PC-9 (cell line): Measurements from ENCODE around the gene WDR7. TPM values are rescaled to one million over a fixed set of nuclear protein-coding genes. Genes with fewer than 3 reads are reported as not detected.

Experiments
- BruUV-seq: library from RNA; stranded (reverse); fragments of 400-500 nt; replicated peaks from 2 replicates; lab custom pipeline; 2021; lab: Mats Ljungman, UMichigan
- CTCF ChIA-PET: fragments of 300-600 bp; sonication (Branson Sonifier 250); formaldehyde crosslinking; loops from one replicate; lab custom pipeline; 2022; ENCODE audit warnings: antibody characterized with exemption; lab: Charles Lee
- POLR2A ChIA-PET: fragments of 300-600 bp; sonication (Branson Sonifier 250); formaldehyde crosslinking; loops from one replicate; lab custom pipeline; 2022; ENCODE audit warnings: antibody characterized with exemption; ENCODE audit not compliant: unreplicated experiment; lab: Charles Lee
- DNase-seq, 2 experiments: peaks; one replicate each; pipeline versions ENCODE4 v3.0.0 to v3.0.0-alpha.2; 2015 to 2022; ENCODE audit warnings: mixed read lengths in 1 of 2
- H2AFZ ChIP-seq: fragments of 200-600 bp; sonication (generic); 2 replicates; pipeline ENCODE4 v1.8.1; 2017; ENCODE audit warnings: antibody characterized with exemption
- H3F3A ChIP-seq: fragments of 200-600 bp; sonication (generic); 2 replicates; pipeline ENCODE4 v1.8.1; 2017; ENCODE audit warnings: antibody characterized with exemption, mild to moderate bottlenecking, low read depth; ENCODE audit not compliant: insufficient read depth
- H3K27ac ChIP-seq: fragments of 200-600 bp; sonication (generic); 2 replicates; pipeline ENCODE4 v1.6.1; 2016; ENCODE audit warnings: mixed run types
- H3K27me3 ChIP-seq: fragments of 200-600 bp; sonication (generic); 2 replicates; pipeline ENCODE4 v1.6.1; 2016; ENCODE audit warnings: low read depth, mixed run types; ENCODE audit not compliant: insufficient read depth
- H3K36me3 ChIP-seq: fragments of 200-600 bp; sonication (generic); 2 replicates; pipeline ENCODE4 v1.6.1; 2016; ENCODE audit warnings: low read depth, mixed run types
- H3K4me1 ChIP-seq: fragments of 200-600 bp; sonication (generic); replicated peaks from 2 replicates; pipeline ENCODE4 v1.6.1; 2016; ENCODE audit warnings: mixed run types; ENCODE audit not compliant: insufficient read depth
- H3K4me2 ChIP-seq: fragments of 200-600 bp; sonication (generic); 2 replicates; pipeline ENCODE4 v1.6.1; 2017; ENCODE audit warnings: mixed run types
- H3K4me3 ChIP-seq: fragments of 200-600 bp; sonication (generic); 2 replicates; pipeline ENCODE4 v1.6.1; 2016; ENCODE audit warnings: mixed run types
- H3K79me2 ChIP-seq: fragments of 200-600 bp; sonication (generic); 2 replicates; pipeline ENCODE4 v1.6.1; 2017; ENCODE audit warnings: low read depth, mixed run types
- H3K9me2 ChIP-seq: fragments of 200-600 bp; sonication (generic); 2 replicates; pipeline ENCODE4 v1.8.1; 2017; ENCODE audit warnings: mild to moderate bottlenecking; ENCODE audit not compliant: insufficient read depth
- H3K9me3 ChIP-seq: fragments of 200-600 bp; sonication (generic); 2 replicates; pipeline ENCODE4 v1.8.1; 2016; ENCODE audit warnings: low read depth; ENCODE audit not compliant: insufficient read depth
- H4K20me1 ChIP-seq: fragments of 200-600 bp; sonication (generic); 2 replicates; pipeline ENCODE4 v1.8.1; 2017; ENCODE audit not compliant: insufficient read depth
- CTCF ChIP-seq: fragments of 200-600 bp; sonication (generic); conservative IDR thresholded peaks from 2 replicates; pipeline ENCODE4 v1.6.1; 2017; ENCODE audit warnings: mixed run types, antibody characterized with exemption, mild to moderate bottlenecking, moderate library complexity
- EZH2 ChIP-seq: fragments of 200-600 bp; sonication (generic); IDR thresholded peaks from 2 replicates; pipeline ENCODE4 v1.8.0; 2017; ENCODE audit warnings: antibody characterized with exemption, low read depth
- intact Hi-C: fragments of 100-400 bp; cut with micrococcal nuclease; formaldehyde crosslinking; loops from one replicate; pipeline ENCODE4 v1.10.0; 2022; ENCODE audit not compliant: unreplicated experiment
- total RNA-seq: library from RNA; stranded (reverse); gene quantifications from 2 replicates; pipeline ENCODE4 v1.2.3, GENCODE V29; 2021

The WDR7 gene
- total RNA-seq, 1 experiment from 2014 or later: 7.7 TPM

- TF ChIP-seq CTCF (no peak), EZH2 (no peak)
- H3K27me3 ChIP-seq: no peaks in the 10 kb centered on the region
Observed at GRCh38 chr18:56934131-56934530, 283.0 kb downstream of the WDR7 start.

GRCh38 chr18:56934906-56935305 is 283.7 kb downstream of the WDR7 start:
- Histone ChIP-seq H3K36me3 (no peaks in the 10 kb centered on the region), H2AFZ (no peak overlapping the region), H3K9me2 (no peaks in the 10 kb centered on the region), H3K27me3 (no peaks in the 10 kb centered on the region), H3K9me3 (no peaks in the 10 kb centered on the region), H3K4me1 (no peaks in the 10 kb centered on the region), H3K4me3 (no peak overlapping the region), H3K4me2 (no peak overlapping the region), H3K79me2 (no peaks in the 10 kb centered on the region), H3K27ac (no peak overlapping the region), H3F3A (no peaks in the 10 kb centered on the region), H4K20me1 (no peaks in the 10 kb centered on the region)
- POLR2A ChIA-PET: interaction anchor here (0.6 kb wide), 1 partner anchor 68 kb away, joined by 9 read pairs; no protein-coding TSS in a partner anchor
- DNase-seq: no peak
- no peak for TF ChIP-seq CTCF
- no peak for TF ChIP-seq EZH2
- CTCF ChIA-PET: no interaction called here
- intact Hi-C loops: no loop called here
- BruUV-seq: no TSS peak

More at GRCh38 chr18:56934131-56934530, 283.0 kb downstream of the WDR7 start:
- Histone ChIP-seq H3K27ac (no peak overlapping the region), H3F3A (no peaks in the 10 kb centered on the region), H3K4me3 (no peak overlapping the region), H3K4me1 (no peaks in the 10 kb centered on the region), H3K9me3 (no peaks in the 10 kb centered on the region), H3K4me2 (no peak overlapping the region), H3K79me2 (no peaks in the 10 kb centered on the region), H3K36me3 (no peaks in the 10 kb centered on the region), H3K9me2 (no peaks in the 10 kb centered on the region), H2AFZ (no peak overlapping the region), H4K20me1 (no peaks in the 10 kb centered on the region)
- ChIA-PET POLR2A (no interaction called here), CTCF (no interaction called here)
- DNase-seq: no peak
- no TSS peak for BruUV-seq
- intact Hi-C loops: no loop called here

GRCh38 chr18:56935434-56936040 is 284.4 kb downstream of the WDR7 start:
- Histone ChIP-seq H3K9me2 (no peaks in the 10 kb centered on the region), H3K36me3 (no peaks in the 10 kb centered on the region), H3K4me1 (no peaks in the 10 kb centered on the region), H3K9me3 (no peaks in the 10 kb centered on the region), H3K4me2 (no peak overlapping the region), H3K4me3 (no peak overlapping the region), H3F3A (no peaks in the 10 kb centered on the region), H3K27me3 (no peaks in the 10 kb centered on the region), H3K27ac (no peak overlapping the region), H4K20me1 (no peaks in the 10 kb centered on the region), H2AFZ (no peak overlapping the region), H3K79me2 (no peaks in the 10 kb centered on the region)
- DNase-seq: no peak
- CTCF ChIA-PET: no interaction called here
- intact Hi-C loops: no loop called here
- TF ChIP-seq EZH2 (no peak), CTCF (no peak)
- no TSS peak for BruUV-seq
- POLR2A ChIA-PET: interaction anchor here (0.6 kb wide), 1 partner anchor 68 kb away, joined by 9 read pairs; no protein-coding TSS in a partner anchor
